GM13976 (cell line): Measurements from ENCODE around the gene NDUFS4.

Experiments used
- DNase-seq: peaks from one replicate; pipeline ENCODE4 v3.0.0; 2012; ENCODE audit warnings: low spot score
- CTCF ChIP-seq: IDR thresholded peaks from 2 replicates; pipeline ENCODE4 v1.5.1; 2012; ENCODE audit warnings: borderline replicate concordance, mild to moderate bottlenecking; ENCODE audit not compliant: insufficient read depth; ENCODE audit errors: extremely low read depth, missing control alignments, control extremely low read depth
- in situ Hi-C: fragments of 300-500 bp; cut with MboI; formaldehyde crosslinking; loops from one replicate; pipeline ENCODE4 v1.12.0; 2022; ENCODE audit warnings: low sequenced_read_pairs, mixed read lengths, inconsistent platforms; ENCODE audit not compliant: unreplicated experiment

The NDUFS4 gene

GRCh38 chr5:53554444-53554843 lies 6.0 kb upstream of the NDUFS4 start:
- no peak for DNase-seq
- in situ Hi-C loops, result no loop called here
- TF ChIP-seq CTCF, result no peak

GRCh38 chr5:53555160-53555559 lies 5.3 kb upstream of the NDUFS4 start:
- in situ Hi-C loops, result no loop called here
- no peak for TF ChIP-seq CTCF
- DNase-seq, result no peak

GRCh38 chr5:53556001-53556400 lies 4.4 kb upstream of the NDUFS4 start:
- DNase-seq, result no peak
- TF ChIP-seq CTCF, result no peak
- in situ Hi-C loops, result no loop called here

- in situ Hi-C loops, result no loop called here
- no peak for DNase-seq
- no peak for TF ChIP-seq CTCF
Observed at GRCh38 chr5:53557386-53557785, 3.1 kb upstream of the NDUFS4 start.

- TF ChIP-seq CTCF, result no peak
- in situ Hi-C loops, result no loop called here
- DNase-seq, result no peak
Observed at GRCh38 chr5:53558966-53559365, 1.5 kb upstream of the NDUFS4 start.

- TF ChIP-seq CTCF, result no peak
- no peak for DNase-seq
- in situ Hi-C loops, result no loop called here
Observed at GRCh38 chr5:53560028-53560427, 411 bp upstream of the NDUFS4 start.

GRCh38 chr5:53568401-53568800 lies 8.0 kb downstream of the NDUFS4 start:
- no peak for DNase-seq
- in situ Hi-C loops, result no loop called here
- no peak for TF ChIP-seq CTCF
